HCT116 (cell line): ENCODE data around the gene CCR5AS.

Source experiments
- CEBPB ChIP-seq: IDR thresholded peaks from 2 replicates; pipeline ENCODE4 v1.6.1; 2012; ENCODE audit warnings: low read depth
- CTCF ChIP-seq, 3 experiments: fragments of 200-600 bp in 1 of 3; sonication (generic) in 1 of 3; IDR thresholded peaks in 2 of 3; conservative IDR thresholded peaks in 1 of 3; 2 replicates each; pipeline ENCODE4 v1.5.1; 2012 to 2017; ENCODE audit warnings: low read depth in 2 of 3, low read length in 2 of 3, antibody characterized with exemption in 1 of 3, borderline replicate concordance in 1 of 3, control low read depth in 1 of 3, mild to moderate bottlenecking in 1 of 3, mixed read lengths in 1 of 3, mixed run types in 1 of 3, moderate library complexity in 1 of 3; ENCODE audit not compliant: insufficient read depth in 1 of 3
- EGR1 ChIP-seq: IDR thresholded peaks from 2 replicates; pipeline ENCODE4 v1.6.1; 2012; ENCODE audit warnings: low read depth
- EZH2 ChIP-seq: fragments of 200-600 bp; sonication (generic); IDR thresholded peaks from 2 replicates; pipeline ENCODE4 v1.6.1; 2017; ENCODE audit warnings: antibody characterized with exemption, mixed run types
- EZH2phosphoT487 ChIP-seq: fragments of 200-600 bp; IDR thresholded peaks from 2 replicates; pipeline ENCODE4 v1.6.1; 2018; ENCODE audit warnings: antibody characterized with exemption, borderline replicate concordance
- POLR2A ChIP-seq: IDR thresholded peaks from 2 replicates; pipeline ENCODE4 v1.7.0; 2011; ENCODE audit warnings: borderline replicate concordance; ENCODE audit not compliant: insufficient read depth, insufficient read length; ENCODE audit errors: extremely low read depth
- POLR2AphosphoS5 ChIP-seq: IDR thresholded peaks from 2 replicates; pipeline ENCODE4 v1.6.1; 2011; ENCODE audit warnings: mild to moderate bottlenecking, low read depth, low read length, moderate library complexity
- REST ChIP-seq: IDR thresholded peaks from 2 replicates; pipeline ENCODE4 v1.6.1; 2012; ENCODE audit warnings: low read depth
- ZNF274 ChIP-seq: fragments of 200-500 bp; sonication (Bioruptor generic); IDR thresholded peaks from 2 replicates; pipeline ENCODE4 v1.6.1; 2014; ENCODE audit warnings: mild to moderate bottlenecking, low read depth, low read length, inconsistent platforms

GRCh38 chr3:46314517-46314916 is 92.3 kb downstream of the CCR5AS start:
- TF ChIP-seq CTCF (IDR thresholded peaks at IDR 0.05 in 2 of 3, conservative IDR thresholded peaks at IDR 0.05 in 1 of 3; ENCODE audit: borderline replicate concordance in 1 of 3, insufficient read depth in 1 of 3, low read depth in 2 of 3, low read length in 2 of 3) = no peak
- TF ChIP-seq REST = no peak
- no peak for TF ChIP-seq EZH2phosphoT487
- TF ChIP-seq EZH2 = no peak
- no peak for TF ChIP-seq EGR1
- TF ChIP-seq ZNF274 = no peak
- TF ChIP-seq POLR2A = no peak
- TF ChIP-seq CEBPB = no peak
- no peak for TF ChIP-seq POLR2AphosphoS5
